ENCODE data around the gene TMIE.
"Not testable (repeated sequence)": the region's sequence is repeated elsewhere in the genome, so short reads cannot be mapped to it uniquely, and the experiment has no call there.

Gene TMIE

DNA sequence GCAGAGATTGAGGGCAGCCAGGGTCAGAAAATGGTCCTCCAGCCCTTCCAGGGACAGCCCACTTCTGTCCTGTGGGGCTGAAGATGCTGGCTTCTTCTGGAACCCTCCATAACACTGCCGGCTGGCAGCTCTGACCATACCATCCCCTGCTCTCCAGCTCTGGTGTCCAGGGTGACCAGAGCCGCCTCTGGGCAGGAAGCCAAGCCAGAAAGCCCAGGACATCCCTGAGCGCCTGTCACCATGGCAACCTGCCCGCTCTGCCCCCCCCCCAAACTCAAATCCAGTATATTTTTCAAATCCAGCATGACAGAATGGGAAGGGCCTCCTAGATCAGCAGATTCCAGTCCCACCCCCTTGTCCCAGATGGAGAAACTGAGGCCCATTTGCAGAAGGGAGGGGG lies 420 bp upstream of the TMIE start:
- H3K27ac ChIP-seq, result no peak overlapping the region
- TF ChIP-seq ZFX (IDR thresholded peaks at IDR 0.05; ENCODE audit: borderline replicate concordance), result no peak
- TF ChIP-seq, protein P1, sequence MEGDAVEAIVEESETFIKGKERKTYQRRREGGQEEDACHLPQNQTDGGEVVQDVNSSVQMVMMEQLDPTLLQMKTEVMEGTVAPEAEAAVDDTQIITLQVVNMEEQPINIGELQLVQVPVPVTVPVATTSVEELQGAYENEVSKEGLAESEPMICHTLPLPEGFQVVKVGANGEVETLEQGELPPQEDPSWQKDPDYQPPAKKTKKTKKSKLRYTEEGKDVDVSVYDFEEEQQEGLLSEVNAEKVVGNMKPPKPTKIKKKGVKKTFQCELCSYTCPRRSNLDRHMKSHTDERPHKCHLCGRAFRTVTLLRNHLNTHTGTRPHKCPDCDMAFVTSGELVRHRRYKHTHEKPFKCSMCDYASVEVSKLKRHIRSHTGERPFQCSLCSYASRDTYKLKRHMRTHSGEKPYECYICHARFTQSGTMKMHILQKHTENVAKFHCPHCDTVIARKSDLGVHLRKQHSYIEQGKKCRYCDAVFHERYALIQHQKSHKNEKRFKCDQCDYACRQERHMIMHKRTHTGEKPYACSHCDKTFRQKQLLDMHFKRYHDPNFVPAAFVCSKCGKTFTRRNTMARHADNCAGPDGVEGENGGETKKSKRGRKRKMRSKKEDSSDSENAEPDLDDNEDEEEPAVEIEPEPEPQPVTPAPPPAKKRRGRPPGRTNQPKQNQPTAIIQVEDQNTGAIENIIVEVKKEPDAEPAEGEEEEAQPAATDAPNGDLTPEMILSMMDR (IDR thresholded peaks at IDR 0.05), result no peak

DNA sequence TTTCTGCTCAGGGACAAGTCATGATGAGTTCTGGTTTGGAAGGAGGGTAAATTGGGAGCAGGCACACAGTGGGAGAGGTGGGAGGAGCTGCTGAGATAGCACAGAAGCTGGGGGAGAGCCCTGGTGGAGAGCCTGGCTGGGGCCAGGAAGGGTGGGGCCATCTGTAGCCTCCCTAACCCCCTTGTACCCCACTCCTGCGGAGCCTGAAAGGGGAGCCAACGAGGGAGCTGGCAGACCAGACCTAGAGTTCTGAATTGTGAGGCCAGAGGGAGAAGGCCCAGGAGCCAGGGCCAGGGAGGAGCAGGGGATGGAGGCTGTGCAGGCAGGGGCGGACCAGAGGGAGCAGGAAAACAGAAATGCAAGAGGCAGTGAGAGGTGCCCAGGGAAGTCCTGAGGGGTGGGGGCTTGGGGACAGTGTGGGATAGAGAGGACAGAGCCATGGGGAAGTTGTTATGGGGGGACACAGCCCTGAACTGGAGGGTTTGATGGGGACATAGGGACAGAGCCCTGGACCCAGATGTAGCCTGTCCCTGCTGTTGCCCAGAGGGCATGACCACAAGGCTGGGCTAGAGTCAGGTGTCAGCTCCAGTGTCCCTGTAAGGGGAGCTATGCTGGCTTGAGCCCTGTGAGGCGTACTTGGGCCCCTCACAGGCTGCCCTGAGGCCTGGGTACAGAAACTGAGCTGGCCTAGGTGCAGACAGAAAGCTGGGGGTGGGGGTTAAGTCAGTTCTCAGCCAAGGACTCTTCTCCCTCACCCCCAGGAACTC lies 1.2 kb downstream of the TMIE start:
- TF ChIP-seq ZFX (IDR thresholded peaks at IDR 0.05; ENCODE audit: borderline replicate concordance), result no peak
- TF ChIP-seq, protein P1 (IDR thresholded peaks at IDR 0.05), result no peak
- H3K27ac ChIP-seq, result no peak overlapping the region

DNA sequence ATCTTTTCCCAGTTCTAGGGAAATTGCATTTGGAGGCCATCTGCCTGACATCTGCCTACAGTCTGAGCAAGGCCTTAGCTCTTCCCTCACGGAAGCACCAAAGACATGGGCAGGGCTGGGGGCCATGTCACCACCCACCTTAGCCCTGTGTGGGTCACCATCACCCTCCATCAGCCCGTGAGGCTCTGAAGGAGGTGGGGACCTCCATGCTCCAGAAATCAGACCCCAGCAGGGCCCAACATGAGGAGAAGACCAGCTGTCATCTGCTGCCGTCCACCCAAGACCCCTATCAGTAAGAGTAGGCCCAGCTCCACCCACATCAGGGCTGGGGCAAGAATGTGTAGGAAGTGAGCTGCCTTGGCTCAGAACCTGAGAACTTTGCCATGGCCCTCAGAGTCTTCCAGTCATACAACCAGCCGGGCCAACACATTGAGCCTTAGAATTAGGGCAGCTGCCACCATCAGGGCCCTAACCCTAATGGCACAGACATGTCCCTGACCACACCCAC lies 1.9 kb downstream of the TMIE start:
- TF ChIP-seq, protein P1 (IDR thresholded peaks at IDR 0.05), result no peak
- TF ChIP-seq ZFX (IDR thresholded peaks at IDR 0.05; ENCODE audit: borderline replicate concordance), result no peak
- H3K27ac ChIP-seq, result no peak overlapping the region

DNA sequence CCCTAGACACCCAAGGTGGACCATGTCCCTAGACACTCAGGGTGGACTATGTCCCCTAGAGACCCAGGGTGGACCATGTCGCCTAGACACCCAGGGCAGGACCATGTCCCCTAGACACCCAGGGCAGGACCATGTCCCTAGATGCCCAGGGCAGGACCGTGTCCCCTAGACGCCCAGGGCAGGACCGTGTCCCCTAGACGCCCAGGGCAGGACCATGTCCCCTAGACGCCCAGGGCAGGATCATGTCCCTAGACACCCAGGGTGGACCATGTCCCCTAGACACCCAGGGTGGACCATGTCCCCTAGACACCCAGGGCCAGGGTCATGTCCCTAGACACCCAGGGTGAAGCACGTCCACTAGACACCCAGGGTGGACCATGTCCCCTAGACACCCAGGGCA lies 3.2 kb downstream of the TMIE start:
- not testable (repeated sequence) for H3K27ac ChIP-seq

DNA sequence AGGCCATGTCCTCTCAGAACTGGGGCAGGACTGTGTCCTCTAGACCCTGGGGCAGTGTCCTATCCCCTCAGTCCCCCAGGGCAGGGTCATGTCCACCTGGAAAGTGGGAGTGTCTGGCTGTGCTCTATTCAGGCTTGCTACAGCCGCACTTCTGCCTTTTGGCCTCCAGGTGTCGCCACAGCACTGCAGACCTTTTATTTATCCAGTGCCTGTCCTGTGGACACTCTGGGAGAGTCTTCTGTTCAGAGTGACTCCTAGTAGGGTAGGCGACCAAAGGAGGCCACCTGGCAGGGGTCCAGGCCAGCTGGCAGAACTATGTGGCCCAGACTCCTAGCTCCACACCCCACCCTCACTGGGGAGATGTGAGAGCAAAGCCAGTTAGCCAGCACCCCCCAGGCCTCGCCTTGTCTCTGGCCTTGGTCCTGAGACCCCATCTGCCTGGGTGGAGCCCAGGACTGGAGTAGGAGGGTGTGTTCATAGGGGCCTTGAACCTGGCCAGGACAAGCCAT lies 3.9 kb downstream of the TMIE start:
- no peak overlapping the region for H3K27ac ChIP-seq
- TF ChIP-seq, protein P1 (IDR thresholded peaks at IDR 0.05), result peak; percentile 91
- no peak for TF ChIP-seq ZFX (IDR thresholded peaks at IDR 0.05; ENCODE audit: borderline replicate concordance)

DNA sequence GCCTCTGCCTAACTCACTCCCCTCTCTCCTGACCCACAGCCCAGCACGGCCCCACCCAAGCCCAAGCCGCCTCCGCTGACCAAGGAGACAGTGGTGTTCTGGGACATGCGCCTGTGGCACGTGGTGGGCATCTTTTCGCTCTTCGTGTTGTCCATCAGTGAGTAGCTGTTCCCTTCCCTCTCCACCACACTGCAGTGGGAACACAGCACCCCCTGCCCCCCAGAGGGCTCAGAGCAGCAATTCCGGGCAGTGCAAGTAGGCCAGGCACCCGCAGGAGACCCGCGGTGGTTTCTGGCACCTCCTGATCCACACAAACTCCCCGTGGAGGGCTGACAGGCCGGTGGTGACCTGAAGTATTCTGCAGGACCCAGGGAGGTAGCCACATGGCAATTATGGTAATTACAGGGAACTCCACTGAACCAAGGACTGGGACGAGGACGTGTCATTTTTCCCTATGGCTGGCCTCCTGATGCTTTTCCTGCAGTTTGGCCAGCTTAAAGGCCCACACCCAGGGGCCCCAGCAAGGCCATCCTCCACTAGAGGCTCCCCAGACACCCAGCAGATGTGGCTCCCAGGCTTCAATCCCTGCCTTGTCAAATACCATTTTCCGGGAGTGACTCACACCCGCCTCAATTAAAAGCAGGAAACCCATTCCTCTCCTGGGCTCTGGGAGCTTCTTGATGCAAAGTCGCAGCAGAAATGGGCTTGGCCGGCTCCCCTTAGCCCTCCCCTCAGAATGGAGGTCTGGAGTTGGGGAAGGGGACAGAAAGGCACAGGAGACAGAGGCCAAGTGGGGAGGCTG lies 4.8 kb downstream of the TMIE start:
- H3K27ac ChIP-seq, result no peak overlapping the region

More for the DNA sequence above, 4.8 kb downstream of the TMIE start:
- TF ChIP-seq, protein P1 (IDR thresholded peaks at IDR 0.05), result no peak
- TF ChIP-seq ZFX (IDR thresholded peaks at IDR 0.05; ENCODE audit: borderline replicate concordance), result no peak
